Activated gamma-delta T cell (primary cell): ENCODE results near the gene DNAI2.

ENCODE experiments used
- DNase-seq: peaks from one replicate; lab custom pipeline; 2025; lab: John Stamatoyannopoulos, UW
- total RNA-seq, 2 donors: gene quantifications; one replicate each; lab custom pipeline; 2026; lab: John Stamatoyannopoulos, UW

Gene DNAI2, protein sequence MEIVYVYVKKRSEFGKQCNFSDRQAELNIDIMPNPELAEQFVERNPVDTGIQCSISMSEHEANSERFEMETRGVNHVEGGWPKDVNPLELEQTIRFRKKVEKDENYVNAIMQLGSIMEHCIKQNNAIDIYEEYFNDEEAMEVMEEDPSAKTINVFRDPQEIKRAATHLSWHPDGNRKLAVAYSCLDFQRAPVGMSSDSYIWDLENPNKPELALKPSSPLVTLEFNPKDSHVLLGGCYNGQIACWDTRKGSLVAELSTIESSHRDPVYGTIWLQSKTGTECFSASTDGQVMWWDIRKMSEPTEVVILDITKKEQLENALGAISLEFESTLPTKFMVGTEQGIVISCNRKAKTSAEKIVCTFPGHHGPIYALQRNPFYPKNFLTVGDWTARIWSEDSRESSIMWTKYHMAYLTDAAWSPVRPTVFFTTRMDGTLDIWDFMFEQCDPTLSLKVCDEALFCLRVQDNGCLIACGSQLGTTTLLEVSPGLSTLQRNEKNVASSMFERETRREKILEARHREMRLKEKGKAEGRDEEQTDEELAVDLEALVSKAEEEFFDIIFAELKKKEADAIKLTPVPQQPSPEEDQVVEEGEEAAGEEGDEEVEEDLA
- total RNA-seq, result 0.72 to 1.0 reads per million in 2 donors

DNA sequence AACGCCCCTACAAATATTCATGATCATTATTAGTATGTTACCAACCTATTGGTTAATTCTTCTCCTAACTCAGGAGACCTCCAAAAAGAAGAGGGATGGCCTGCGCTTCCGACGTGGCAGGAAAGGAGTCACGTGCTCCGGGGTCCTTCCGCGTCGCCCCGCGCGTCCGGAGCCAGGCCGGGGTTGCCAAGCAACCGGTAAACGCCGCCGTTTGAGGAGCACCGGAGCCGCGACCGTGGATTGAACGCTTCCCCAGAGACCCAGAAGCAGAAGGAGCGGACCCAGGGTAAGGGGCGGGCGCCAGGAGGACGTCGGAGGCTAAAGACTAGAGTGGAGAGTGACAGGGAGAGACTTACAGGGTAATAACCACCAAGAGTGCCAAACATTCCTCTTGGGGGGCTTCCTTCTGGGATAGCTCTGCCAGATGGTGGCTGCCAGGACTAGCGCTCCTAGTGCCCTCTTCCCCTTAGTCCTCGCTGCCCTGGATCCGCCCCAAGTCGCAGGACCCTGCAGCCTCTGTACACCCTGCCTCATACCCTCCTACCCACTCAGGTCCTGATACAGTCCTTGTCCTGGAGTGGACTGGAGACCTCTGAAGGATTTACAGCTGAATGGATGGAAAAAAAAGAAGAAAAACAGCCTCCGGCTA is at the start of gene DNAI2:
TSS of gene DNAI2 (plus strand) at position 175 of the 649 bp plus-strand sequence. CDS start 7,584 bp downstream, outside the sequence.
- DNase-seq, result no peak

- DNase-seq, result no peak
These were observed 48.9 kb upstream of the DNAI2 start for GRCh38 chr17:74224959-74225725.

- DNase-seq, result no peak
These were observed 47.8 kb upstream of the DNAI2 start for GRCh38 chr17:74226252-74226651.

GRCh38 chr17:74227271-74228080 is 46.6 kb upstream of the DNAI2 start:
- no peak for DNase-seq

GRCh38 chr17:74228306-74228978 is 45.6 kb upstream of the DNAI2 start:
- DNase-seq, result no peak

DNA sequence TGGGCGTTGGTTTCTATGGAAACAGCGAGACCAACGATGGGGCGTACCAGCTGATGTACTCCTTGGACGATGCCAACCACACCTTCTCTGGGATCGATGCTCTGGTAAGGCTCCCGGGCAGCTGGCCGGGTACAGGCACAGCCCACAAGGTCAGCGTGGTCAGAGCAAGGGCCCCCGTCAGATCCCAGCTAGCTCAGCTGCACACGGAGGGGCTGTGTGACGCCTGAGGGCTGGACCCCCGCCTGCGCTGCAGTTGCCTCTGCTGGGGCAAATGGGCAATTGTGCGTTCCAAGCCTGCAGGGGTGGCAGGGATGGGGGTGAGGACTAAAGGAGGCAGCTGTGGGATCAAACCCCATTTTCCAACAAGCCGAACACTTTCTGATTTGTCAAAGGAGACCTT is 43.1 kb upstream of the DNAI2 start:
- DNase-seq, result no peak

DNA sequence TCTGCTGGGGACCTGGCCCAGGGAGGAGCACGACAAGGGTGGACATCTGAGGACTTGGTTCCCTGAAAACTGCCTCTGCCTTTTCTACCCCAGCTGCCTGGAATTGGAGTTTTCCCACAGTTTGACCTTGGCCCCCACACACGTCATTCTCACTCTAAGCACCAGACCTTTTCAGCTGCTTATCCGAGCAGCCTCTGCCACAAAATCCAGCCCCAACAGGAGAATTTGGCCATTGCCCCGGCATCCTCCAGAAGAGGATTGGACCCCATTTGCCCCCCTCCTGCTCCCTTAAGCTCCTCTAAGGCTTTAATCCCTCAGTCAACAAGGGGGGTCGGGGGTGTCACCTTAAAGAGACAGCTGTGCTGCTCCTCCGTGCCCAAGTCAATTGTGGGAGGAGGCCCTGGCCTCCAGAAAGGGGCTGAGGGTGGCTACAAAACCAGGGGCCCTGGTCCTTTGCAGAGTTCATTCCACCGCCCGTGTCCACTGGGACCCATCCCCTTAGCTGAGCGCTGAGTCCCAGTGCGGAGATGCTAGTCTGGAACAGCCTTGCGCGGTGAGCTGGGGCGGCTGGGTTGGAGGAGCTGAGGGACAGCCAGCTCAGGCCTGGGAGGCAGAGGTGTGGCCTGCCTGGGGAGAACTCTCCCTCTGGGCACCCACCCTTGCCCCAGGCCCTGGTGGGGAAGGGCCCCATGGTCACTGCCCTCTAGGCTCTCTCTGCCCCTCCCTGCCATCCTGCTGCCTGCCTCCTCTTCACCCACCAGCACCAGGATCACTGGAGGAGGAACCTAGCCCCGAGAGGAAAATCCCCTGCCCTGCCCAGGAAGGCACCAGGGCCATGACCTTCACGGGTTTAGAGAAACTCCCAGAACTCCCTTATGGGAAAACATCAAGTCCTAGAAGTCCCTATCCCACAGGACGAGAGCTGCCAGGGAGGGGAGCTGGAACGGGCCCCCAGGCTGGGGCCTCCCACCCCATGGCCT is 41.8 kb upstream of the DNAI2 start:
- DNase-seq, result no peak

DNA sequence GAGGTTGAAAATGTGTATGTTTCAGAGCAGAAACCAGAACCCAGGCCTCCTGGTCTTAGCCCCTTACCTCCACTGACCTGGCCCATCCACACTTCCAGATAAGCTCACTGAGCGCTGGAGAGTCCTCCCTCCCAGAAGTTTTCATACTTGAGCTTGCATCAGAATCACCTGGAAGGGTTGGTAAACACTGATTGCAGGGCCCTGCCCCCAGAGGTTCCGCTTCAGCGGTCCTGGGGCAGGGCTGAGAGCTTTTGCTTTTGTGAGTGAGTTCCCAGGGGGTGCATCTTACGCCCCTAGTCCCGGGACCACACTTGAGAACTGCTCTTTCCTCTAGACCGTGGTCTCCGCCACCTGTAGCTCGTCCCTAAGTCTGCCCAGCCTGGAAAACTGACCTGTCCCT is 40.1 kb upstream of the DNAI2 start:
- no peak for DNase-seq

GRCh38 chr17:74234486-74234885 is 39.5 kb upstream of the DNAI2 start:
- DNase-seq, result no peak

DNA sequence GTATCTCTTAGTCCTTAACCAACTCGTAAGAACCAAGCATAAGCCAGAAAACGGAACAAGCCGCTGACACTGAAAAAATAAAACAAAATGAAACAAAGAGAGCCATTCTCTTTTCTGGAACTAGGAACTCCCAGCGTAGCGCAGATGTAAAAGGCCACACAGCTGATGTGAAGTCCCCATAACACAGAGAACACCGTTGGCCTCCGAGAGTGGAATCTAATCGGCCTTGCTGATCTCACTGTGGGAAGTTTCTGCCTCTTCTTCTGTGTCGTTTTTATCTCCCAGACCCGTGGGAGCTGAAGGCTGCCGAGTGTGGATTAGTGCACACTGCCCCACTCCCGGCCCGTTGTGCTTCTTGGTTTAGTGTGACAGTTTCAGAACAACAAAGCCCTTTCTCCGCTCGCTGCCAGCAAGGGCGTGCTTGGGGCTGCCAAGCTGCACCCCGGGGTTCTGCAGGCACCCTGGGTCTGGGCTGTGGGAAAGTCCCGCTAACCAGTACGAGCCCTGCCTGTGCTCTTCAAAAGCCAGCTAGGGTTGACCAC is 38.9 kb upstream of the DNAI2 start:
- DNase-seq, result no peak

DNA sequence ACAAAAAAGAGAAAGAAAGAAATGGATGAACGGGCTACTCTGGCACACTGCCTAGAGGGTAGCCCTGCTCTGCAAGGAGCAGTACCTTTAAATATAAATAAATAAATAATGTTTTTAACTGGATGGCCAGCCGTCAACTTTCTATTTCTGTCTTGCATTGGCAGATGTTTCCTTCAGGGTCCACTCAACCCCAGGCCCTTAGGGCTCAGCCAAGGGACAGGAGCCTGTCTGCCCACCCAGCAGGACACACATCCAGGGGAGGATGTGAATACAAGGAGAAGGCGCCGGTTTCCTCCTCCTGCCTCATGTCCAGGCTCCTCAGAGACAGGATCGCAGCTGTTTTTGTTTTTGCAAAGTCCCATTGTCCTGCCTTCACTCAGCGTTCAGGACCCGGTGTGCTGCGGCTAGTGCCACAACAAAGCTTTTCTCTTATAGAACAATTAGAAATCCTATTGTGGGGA is 38.1 kb upstream of the DNAI2 start:
- no peak for DNase-seq

GRCh38 chr17:74237321-74237720 is 36.7 kb upstream of the DNAI2 start:
- no peak for DNase-seq

DNA sequence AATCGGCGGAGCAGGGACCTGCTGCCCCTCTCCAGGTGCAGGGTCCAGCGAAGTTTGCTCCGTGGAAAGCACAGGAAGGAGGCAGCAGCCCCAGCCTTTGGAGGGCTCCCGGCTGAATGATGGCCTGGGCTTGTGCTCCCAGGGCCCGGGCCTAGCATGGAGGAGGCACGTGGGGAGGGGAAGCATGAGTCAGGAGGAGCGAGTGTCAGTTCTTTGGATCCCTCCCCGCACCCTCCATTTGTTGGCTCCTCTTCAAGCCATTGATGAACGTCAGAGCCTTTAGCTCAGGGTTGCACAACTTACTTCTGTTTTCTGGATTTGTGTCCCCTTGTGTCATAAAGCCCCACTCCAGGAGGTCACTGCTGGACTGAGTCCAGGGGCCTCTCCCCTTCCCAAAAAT is 34.9 kb upstream of the DNAI2 start:
- DNase-seq, result no peak

DNA sequence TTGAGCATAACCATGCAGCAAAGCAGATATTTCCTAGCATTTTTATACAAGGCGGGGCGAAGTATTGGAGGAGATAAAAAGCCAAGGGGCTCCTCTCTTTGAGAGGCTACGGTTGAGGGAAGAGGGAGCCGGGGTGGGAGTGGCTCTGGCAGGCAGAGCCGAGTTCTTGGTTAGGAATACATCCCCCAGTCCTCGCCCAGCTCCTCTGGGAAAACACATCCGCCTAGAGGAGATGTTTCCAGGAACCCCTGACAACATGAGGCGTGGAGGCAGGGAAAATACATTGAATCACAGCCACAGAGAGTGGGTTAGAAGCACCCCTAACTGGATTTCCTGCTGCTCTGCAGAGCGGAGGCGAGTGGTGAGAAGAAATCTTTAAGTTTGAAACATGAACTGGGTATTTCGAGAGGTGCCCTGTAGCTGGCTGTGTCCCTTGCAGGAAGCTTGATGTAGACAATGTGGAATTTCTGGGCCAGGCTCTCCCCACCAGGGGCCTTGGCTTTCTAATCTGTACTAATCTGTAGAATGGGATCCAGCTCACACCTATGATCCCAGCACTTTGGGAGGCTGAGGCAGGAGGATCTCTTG is 33.3 kb upstream of the DNAI2 start:
- DNase-seq, result no peak

DNA sequence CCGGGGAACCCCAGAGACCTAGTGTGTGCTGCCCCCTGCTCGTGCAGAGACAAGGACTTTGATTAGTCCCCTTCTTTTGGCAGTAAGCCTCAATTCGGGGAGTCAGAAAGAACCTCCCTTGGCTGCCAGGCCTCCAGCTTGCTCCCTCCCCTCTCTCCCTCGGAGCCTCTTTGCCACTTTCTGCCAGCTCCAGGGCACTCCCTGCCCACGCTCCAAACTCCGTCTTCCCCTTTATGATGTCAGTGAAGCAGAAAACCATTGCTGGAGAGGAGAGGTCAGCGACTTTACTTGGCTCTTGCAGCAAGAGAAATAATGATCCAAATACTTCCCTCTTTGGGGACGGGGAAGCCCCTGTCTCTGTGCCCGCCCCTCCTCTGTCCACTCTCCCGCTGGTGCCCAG is 32.6 kb upstream of the DNAI2 start:
- DNase-seq, result no peak

GRCh38 chr17:74241847-74242246 is 32.2 kb upstream of the DNAI2 start:
- no peak for DNase-seq

- DNase-seq, result no peak
These were observed 30.9 kb upstream of the DNAI2 start for GRCh38 chr17:74243013-74243755.

DNA sequence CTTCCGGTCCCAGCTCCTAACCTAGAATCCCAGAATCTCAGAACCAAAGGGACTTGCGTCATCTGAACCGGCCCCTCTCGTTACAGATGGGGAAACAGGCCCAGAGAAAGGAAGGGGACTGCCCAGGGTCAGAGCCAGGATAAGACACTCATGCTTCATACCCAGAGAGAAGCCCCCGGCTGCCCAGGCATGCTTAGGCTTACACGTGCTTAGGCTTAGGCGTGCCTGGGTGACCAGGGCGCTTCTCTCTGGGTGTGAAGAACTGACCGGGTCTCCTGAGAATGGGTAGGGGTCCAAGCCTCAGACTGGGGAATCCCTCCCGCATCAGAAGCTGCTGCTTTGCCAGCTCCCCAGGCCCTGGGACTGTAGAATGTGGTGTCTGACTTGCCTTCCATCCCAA is 29.9 kb upstream of the DNAI2 start:
- DNase-seq, result no peak
